Upper lobe of left lung (tissue), 4 donors: Measurements from ENCODE around the gene JCAD.

ENCODE experiments used
- EP300 ChIP-seq, 4 donors: sonication (generic); formaldehyde crosslinking; IDR thresholded peaks; one replicate each; pipeline ENCODE4 v1.5.1; 2017; ENCODE audit warnings: antibody characterized with exemption in 4 of 4, control low read depth in 2 of 4
- POLR2A ChIP-seq, 4 donors: fragments of 450-650 bp; IDR thresholded peaks; one replicate each; pipeline ENCODE4 v1.5.1; 2016 to 2017; ENCODE audit warnings: antibody characterized with exemption in 4 of 4, mild to moderate bottlenecking in 2 of 4
- POLR2AphosphoS5 ChIP-seq, 2 donors: sonication (generic); formaldehyde crosslinking; IDR thresholded peaks; one replicate each; pipeline ENCODE4 v1.5.1; 2017; ENCODE audit warnings: antibody characterized with exemption in 2 of 2
- TF ChIP-seq, protein P1 (sequence below), 6 experiments: fragments of 450-650 bp in 4 of 6; fragments of 200-600 bp in 2 of 6; sonication (generic) in 2 of 6; IDR thresholded peaks; one replicate each; pipeline ENCODE4 v1.5.1; 2016 to 2019; ENCODE audit warnings: antibody characterized with exemption in 6 of 6

DNA sequence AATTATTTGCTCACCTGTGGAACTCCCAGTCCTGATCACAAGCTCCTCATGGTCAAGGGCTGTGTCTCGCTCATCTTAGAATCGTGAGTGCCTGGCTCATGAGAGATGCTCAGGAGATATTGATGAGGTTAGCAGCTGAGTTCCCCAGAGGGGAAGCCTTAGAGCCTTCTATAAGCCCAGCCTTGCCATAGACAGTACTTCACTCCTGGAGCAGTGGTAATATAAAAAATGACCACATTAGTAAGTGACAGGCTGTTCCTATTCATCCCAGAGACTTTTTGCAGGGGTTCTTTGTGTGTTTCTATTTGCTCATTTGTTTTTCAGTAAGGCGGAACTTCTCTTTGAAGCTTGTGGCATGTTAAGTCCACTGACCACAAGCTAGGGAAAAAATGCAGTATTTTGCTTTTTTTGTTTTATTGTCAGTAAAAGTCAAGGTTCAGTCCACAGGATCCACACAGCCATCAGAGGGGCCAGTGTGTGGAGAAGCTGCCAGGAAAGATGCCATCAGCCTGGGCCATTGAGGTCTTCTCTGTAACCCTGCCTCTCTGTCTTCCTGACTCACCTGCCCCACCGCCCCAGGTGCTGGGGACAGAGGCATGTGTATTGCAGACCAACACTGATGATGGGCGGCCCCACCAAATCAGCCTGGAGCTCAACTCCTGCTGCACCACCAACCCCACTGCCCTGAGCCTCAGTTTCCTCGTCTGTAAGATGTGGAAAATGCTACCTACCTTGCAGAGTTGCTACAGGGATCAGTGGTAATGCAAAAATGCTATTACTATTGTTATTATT, 36.4 kb upstream of the JCAD start:
- TF ChIP-seq EP300 (IDR thresholded peaks at IDR 0.05) (no peak), POLR2A (IDR thresholded peaks at IDR 0.05) (no peak), POLR2AphosphoS5 (IDR thresholded peaks at IDR 0.05) (no peak)
- TF ChIP-seq, protein P1, sequence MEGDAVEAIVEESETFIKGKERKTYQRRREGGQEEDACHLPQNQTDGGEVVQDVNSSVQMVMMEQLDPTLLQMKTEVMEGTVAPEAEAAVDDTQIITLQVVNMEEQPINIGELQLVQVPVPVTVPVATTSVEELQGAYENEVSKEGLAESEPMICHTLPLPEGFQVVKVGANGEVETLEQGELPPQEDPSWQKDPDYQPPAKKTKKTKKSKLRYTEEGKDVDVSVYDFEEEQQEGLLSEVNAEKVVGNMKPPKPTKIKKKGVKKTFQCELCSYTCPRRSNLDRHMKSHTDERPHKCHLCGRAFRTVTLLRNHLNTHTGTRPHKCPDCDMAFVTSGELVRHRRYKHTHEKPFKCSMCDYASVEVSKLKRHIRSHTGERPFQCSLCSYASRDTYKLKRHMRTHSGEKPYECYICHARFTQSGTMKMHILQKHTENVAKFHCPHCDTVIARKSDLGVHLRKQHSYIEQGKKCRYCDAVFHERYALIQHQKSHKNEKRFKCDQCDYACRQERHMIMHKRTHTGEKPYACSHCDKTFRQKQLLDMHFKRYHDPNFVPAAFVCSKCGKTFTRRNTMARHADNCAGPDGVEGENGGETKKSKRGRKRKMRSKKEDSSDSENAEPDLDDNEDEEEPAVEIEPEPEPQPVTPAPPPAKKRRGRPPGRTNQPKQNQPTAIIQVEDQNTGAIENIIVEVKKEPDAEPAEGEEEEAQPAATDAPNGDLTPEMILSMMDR (IDR thresholded peaks at IDR 0.05), result no peak
